Transverse colon (tissue), 4 donors: ENCODE results near the gene KNCN. TPM values are rescaled to one million over a fixed set of nuclear protein-coding genes. Genes with fewer than 3 reads are reported as not detected.

Experiments used
- DNase-seq: peaks from one replicate; pipeline ENCODE4 v3.0.0-alpha.2; 2019
- H3K27ac ChIP-seq, 4 donors: fragments of 200-600 bp; sonication (generic); 2 replicates each; pipeline ENCODE4 v1.5.1; 2016 to 2018; ENCODE audit warnings: inconsistent platforms in 4 of 4
- H3K27me3 ChIP-seq: fragments of 200-600 bp; sonication (generic); 2 replicates; pipeline ENCODE4 v1.5.1; 2017; ENCODE audit warnings: inconsistent platforms
- H3K36me3 ChIP-seq, 4 donors: fragments of 200-600 bp; sonication (generic); 2 replicates each; pipeline ENCODE4 v1.5.1; 2017 to 2019; ENCODE audit warnings: inconsistent platforms in 4 of 4
- H3K4me1 ChIP-seq, 4 donors: fragments of 200-600 bp; sonication (generic); 2 replicates each; pipeline ENCODE4 v1.5.1; 2017 to 2020; ENCODE audit warnings: inconsistent platforms in 4 of 4
- H3K4me3 ChIP-seq, 4 donors: fragments of 200-600 bp; sonication (generic); 1 replicate in 1 of 4; 2 replicates in 3 of 4; pipeline versions ENCODE4 v1.5.1 to v1.6.1; 2017 to 2019; ENCODE audit warnings: inconsistent platforms in 4 of 4
- H3K9me3 ChIP-seq, 2 donors: fragments of 200-600 bp; sonication (generic); 2 replicates each; pipeline ENCODE4 v1.5.1; 2017 to 2019; ENCODE audit warnings: inconsistent platforms in 2 of 2
- CTCF ChIP-seq, 5 experiments: fragments of 200-600 bp in 3 of 5; fragments of 450-650 bp in 2 of 5; sonication (generic) in 3 of 5; IDR thresholded peaks; 1 replicate in 2 of 5; 2 replicates in 3 of 5; pipeline ENCODE4 v1.5.1; 2016 to 2017; ENCODE audit warnings: antibody characterized with exemption in 5 of 5, inconsistent platforms in 3 of 5, mild to moderate bottlenecking in 2 of 5, moderate library complexity in 1 of 5
- EP300 ChIP-seq: sonication (generic); formaldehyde crosslinking; IDR thresholded peaks from one replicate; pipeline ENCODE4 v1.6.1; 2017; ENCODE audit warnings: antibody characterized with exemption, low read depth
- POLR2A ChIP-seq: fragments of 450-650 bp; IDR thresholded peaks from one replicate; pipeline ENCODE4 v1.6.1; 2016; ENCODE audit warnings: antibody characterized with exemption, mild to moderate bottlenecking, moderate library complexity
- POLR2AphosphoS5 ChIP-seq, 3 donors: sonication (generic); formaldehyde crosslinking; IDR thresholded peaks; one replicate each; pipeline ENCODE4 v1.6.1; 2016; ENCODE audit warnings: antibody characterized with exemption in 3 of 3
- WGBS, 2 donors: methylation state at CpG; one replicate each; pipeline ENCODE4 v1.1.5; 2018; ENCODE audit warnings: low coverage in 1 of 2; 5-methylcytosine and 5-hydroxymethylcytosine counted together
- in situ Hi-C, 4 donors: fragments of 200-750 bp; cut with MboI; loops; one replicate each; pipeline versions ENCODE4 v1.15.0 to v1.15.1; 2017; ENCODE audit warnings: low sequenced_read_pairs in 3 of 4, low pct_ligation_motif_present in 1 of 4, low pct_unique_long_range_greater_than_20kb in 1 of 4
- intact Hi-C: fragments of 100-400 bp; cut with DNase I; formaldehyde crosslinking; loops from one replicate; pipeline ENCODE4 v1.15.1; 2023; ENCODE audit warnings: low total_unique reads
- total RNA-seq, 4 donors: library from RNA; depleted of rRNA; stranded (reverse); fragments of >200 nt; gene quantifications; one replicate each; pipeline ENCODE4 v1.1.0, GENCODE V29; 2016

Gene KNCN
- total RNA-seq, 4 donors from 2014 or later, result not detected

GRCh38 chr1:46580140-46580903 is 28.9 kb upstream of the KNCN start:
- Histone ChIP-seq H3K27ac (peak overlapping the region in 2 of 4 donors; percentile 23 to 34), H3K4me3 (no peak overlapping the region), H3K36me3 (peaks cover 0 to 40% (median 11%) of the 10 kb centered on the region in 4 donors), H3K27me3 (no peaks in the 10 kb centered on the region), H3K9me3 (no peaks in the 10 kb centered on the region), H3K4me1 (no peaks in the 10 kb centered on the region)
- WGBS, 2 donors, result 88 to 100% methylated on average over 2 to 6 of the region's 6 CpGs
- DNase-seq, result no peak
- no peak for TF ChIP-seq POLR2A
- TF ChIP-seq POLR2AphosphoS5 (IDR thresholded peaks at IDR 0.05), result no peak
- no peak for TF ChIP-seq CTCF (IDR thresholded peaks at IDR 0.05)
- TF ChIP-seq EP300, result no peak
- intact Hi-C loops (no loop called here), in situ Hi-C loops (no loop called here)

- H3K4me1 ChIP-seq, result no peaks in the 10 kb centered on the region
- peaks cover 0 to 45% (median 8%) of the 10 kb centered on the region in 4 donors for H3K36me3 ChIP-seq
- intact Hi-C loops (no loop called here), in situ Hi-C loops (no loop called here)
- TF ChIP-seq CTCF (IDR thresholded peaks at IDR 0.05), result no peak
- no peak for TF ChIP-seq POLR2AphosphoS5 (IDR thresholded peaks at IDR 0.05)
- TF ChIP-seq POLR2A, result no peak
- no peak for TF ChIP-seq EP300
- no peak overlapping the region for H3K4me3 ChIP-seq
- no peaks in the 10 kb centered on the region for H3K9me3 ChIP-seq
- no peaks in the 10 kb centered on the region for H3K27me3 ChIP-seq
- DNase-seq, result no peak
- H3K27ac ChIP-seq, result no peak overlapping the region
- 90% methylated on average over 4 of the region's 4 CpGs; no CpG with 5 or more reads in 1 of the 2 donors for WGBS, 2 donors
Measured at GRCh38 chr1:46577671-46578070, 26.2 kb upstream of the KNCN start.

- Histone ChIP-seq H3K4me1 (no peaks in the 10 kb centered on the region), H3K27ac (no peak overlapping the region), H3K27me3 (no peaks in the 10 kb centered on the region), H3K9me3 (no peaks in the 10 kb centered on the region), H3K4me3 (no peak overlapping the region), H3K36me3 (peaks cover 0 to 41% (median 4%) of the 10 kb centered on the region in 4 donors)
- WGBS, 2 donors, result 95% methylated on average over 5 of the region's 6 CpGs; no CpG with 5 or more reads in 1 of the 2 donors
- no peak for DNase-seq
- TF ChIP-seq POLR2AphosphoS5 (IDR thresholded peaks at IDR 0.05), result no peak
- TF ChIP-seq POLR2A, result no peak
- no peak for TF ChIP-seq EP300
- no peak for TF ChIP-seq CTCF (IDR thresholded peaks at IDR 0.05)
- intact Hi-C loops, result no loop called here
- in situ Hi-C loops, result no loop called here
Measured at GRCh38 chr1:46576596-46576995, 25.1 kb upstream of the KNCN start.

- no peak overlapping the region for H3K27ac ChIP-seq
- intact Hi-C loops, result no loop called here
- H3K36me3 ChIP-seq, result peaks cover 0 to 41% (median 4%) of the 10 kb centered on the region in 4 donors
- 82% methylated on average over 3 of the region's 3 CpGs; no CpG with 5 or more reads in 1 of the 2 donors for WGBS, 2 donors
- no peak for DNase-seq
- no peak for TF ChIP-seq EP300
- TF ChIP-seq CTCF (IDR thresholded peaks at IDR 0.05), result no peak
- TF ChIP-seq POLR2A, result no peak
- TF ChIP-seq POLR2AphosphoS5 (IDR thresholded peaks at IDR 0.05), result no peak
- no peaks in the 10 kb centered on the region for H3K27me3 ChIP-seq
- H3K4me1 ChIP-seq, result no peaks in the 10 kb centered on the region
- H3K9me3 ChIP-seq, result no peaks in the 10 kb centered on the region
- in situ Hi-C loops, result no loop called here
- no peak overlapping the region for H3K4me3 ChIP-seq
Measured at GRCh38 chr1:46575778-46576177, 24.3 kb upstream of the KNCN start.
